GM21529 (cell line): Measurements from ENCODE around the gene ZBTB20.

Experiments
- ATAC-seq: cut with Tn5 transposase; IDR thresholded peaks from one replicate; pipeline ENCODE4 v1.9.1; 2021; ENCODE audit not compliant: unreplicated experiment

The ZBTB20 gene

GRCh38 chr3:114874522-114874971, 272.5 kb downstream of the ZBTB20 start:
- ATAC-seq, result no peak

- no peak for ATAC-seq
Observed at GRCh38 chr3:114873591-114873990, 273.5 kb downstream of the ZBTB20 start.

GRCh38 chr3:114872588-114872987, 274.5 kb downstream of the ZBTB20 start:
- ATAC-seq, result no peak

- no peak for ATAC-seq
Observed at GRCh38 chr3:114872050-114872449, 275.0 kb downstream of the ZBTB20 start.

- ATAC-seq, result no peak
Observed at GRCh38 chr3:114867835-114868503, 279.1 kb downstream of the ZBTB20 start.

GRCh38 chr3:114867359-114867758, 279.7 kb downstream of the ZBTB20 start:
- no peak for ATAC-seq

GRCh38 chr3:114866430-114866829, 280.7 kb downstream of the ZBTB20 start:
- ATAC-seq, result no peak

GRCh38 chr3:114864970-114865369, 282.1 kb downstream of the ZBTB20 start:
- no peak for ATAC-seq

GRCh38 chr3:114863848-114864247, 283.2 kb downstream of the ZBTB20 start:
- ATAC-seq, result no peak

- ATAC-seq, result no peak
Observed at GRCh38 chr3:114861666-114862065, 285.4 kb downstream of the ZBTB20 start.

GRCh38 chr3:114860531-114860930, 286.6 kb downstream of the ZBTB20 start:
- no peak for ATAC-seq

- ATAC-seq, result no peak
Observed at GRCh38 chr3:114858329-114858728, 288.8 kb downstream of the ZBTB20 start.

- no peak for ATAC-seq
Observed at GRCh38 chr3:114857299-114857701, 289.8 kb downstream of the ZBTB20 start.

- ATAC-seq, result no peak
Observed at GRCh38 chr3:114856835-114857234, 290.3 kb downstream of the ZBTB20 start.

GRCh38 chr3:114855839-114856238, 291.2 kb downstream of the ZBTB20 start:
- no peak for ATAC-seq

GRCh38 chr3:114852966-114853365, 294.1 kb downstream of the ZBTB20 start:
- no peak for ATAC-seq

GRCh38 chr3:114850898-114851297, 296.2 kb downstream of the ZBTB20 start:
- ATAC-seq, result no peak

- no peak for ATAC-seq
Observed at GRCh38 chr3:114848643-114849350, 298.3 kb downstream of the ZBTB20 start.

GRCh38 chr3:114848082-114848481, 299.0 kb downstream of the ZBTB20 start:
- no peak for ATAC-seq

GRCh38 chr3:114847564-114847963, 299.5 kb downstream of the ZBTB20 start:
- no peak for ATAC-seq

GRCh38 chr3:114846779-114847178, 300.3 kb downstream of the ZBTB20 start:
- ATAC-seq, result no peak

- ATAC-seq, result no peak
Observed at GRCh38 chr3:114846252-114846651, 300.8 kb downstream of the ZBTB20 start.

GRCh38 chr3:114841515-114841914, 305.6 kb downstream of the ZBTB20 start:
- no peak for ATAC-seq
